OCI-LY7 (cell line): ENCODE results near the gene CCDC83.

Source experiments
- EZH2phosphoT487 ChIP-seq: fragments of 200-600 bp; sonication (generic); IDR thresholded peaks from 2 replicates; pipeline ENCODE4 v1.6.1; 2018; ENCODE audit warnings: low read depth, borderline replicate concordance, mild to moderate bottlenecking, mixed run types, antibody characterized with exemption, low read length, moderate library complexity, mixed read lengths
- TF ChIP-seq, protein P1 (sequence below): fragments of 200-600 bp; sonication (generic); conservative IDR thresholded peaks from 2 replicates; pipeline ENCODE4 v1.5.1; 2014; ENCODE audit warnings: mild to moderate bottlenecking, antibody characterized with exemption, low read length, moderate library complexity, mixed read lengths

DNA sequence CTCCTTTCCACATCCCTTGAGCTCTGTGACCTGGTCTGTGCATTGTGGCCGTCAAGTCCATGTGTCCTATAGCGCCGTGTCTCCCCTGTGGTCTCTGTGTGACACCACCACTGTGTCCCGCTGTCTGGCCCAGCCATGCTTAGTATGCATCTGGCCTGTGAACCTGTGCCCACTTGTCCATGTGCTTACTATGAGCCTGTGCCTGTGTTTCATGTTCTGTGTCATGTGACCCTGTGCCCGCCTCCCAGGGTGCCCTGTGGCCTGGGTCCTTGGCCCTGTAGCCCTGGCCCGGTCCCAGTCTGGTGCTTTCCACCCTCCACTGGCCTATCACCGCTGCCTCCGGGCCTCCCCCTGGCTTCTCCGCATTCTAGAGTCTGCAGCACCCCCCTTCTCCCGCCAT is 80.6 kb downstream of the CCDC83 start:
- TF ChIP-seq, protein P1, sequence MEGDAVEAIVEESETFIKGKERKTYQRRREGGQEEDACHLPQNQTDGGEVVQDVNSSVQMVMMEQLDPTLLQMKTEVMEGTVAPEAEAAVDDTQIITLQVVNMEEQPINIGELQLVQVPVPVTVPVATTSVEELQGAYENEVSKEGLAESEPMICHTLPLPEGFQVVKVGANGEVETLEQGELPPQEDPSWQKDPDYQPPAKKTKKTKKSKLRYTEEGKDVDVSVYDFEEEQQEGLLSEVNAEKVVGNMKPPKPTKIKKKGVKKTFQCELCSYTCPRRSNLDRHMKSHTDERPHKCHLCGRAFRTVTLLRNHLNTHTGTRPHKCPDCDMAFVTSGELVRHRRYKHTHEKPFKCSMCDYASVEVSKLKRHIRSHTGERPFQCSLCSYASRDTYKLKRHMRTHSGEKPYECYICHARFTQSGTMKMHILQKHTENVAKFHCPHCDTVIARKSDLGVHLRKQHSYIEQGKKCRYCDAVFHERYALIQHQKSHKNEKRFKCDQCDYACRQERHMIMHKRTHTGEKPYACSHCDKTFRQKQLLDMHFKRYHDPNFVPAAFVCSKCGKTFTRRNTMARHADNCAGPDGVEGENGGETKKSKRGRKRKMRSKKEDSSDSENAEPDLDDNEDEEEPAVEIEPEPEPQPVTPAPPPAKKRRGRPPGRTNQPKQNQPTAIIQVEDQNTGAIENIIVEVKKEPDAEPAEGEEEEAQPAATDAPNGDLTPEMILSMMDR, result no peak
- no peak for TF ChIP-seq EZH2phosphoT487
